A673 (cell line): ENCODE data around the gene COL8A1. TPM values are rescaled to one million over a fixed set of nuclear protein-coding genes. Genes with fewer than 3 reads are reported as not detected.

Source experiments
- BruUV-seq: library from RNA; stranded (reverse); fragments of 400-500 nt; replicated peaks from 2 replicates; lab custom pipeline; 2021; lab: Mats Ljungman, UMichigan
- CTCF ChIA-PET: fragments of 300-600 bp; sonication (Branson Sonifier 250); formaldehyde crosslinking; loops from one replicate; lab custom pipeline; 2022; ENCODE audit warnings: antibody characterized with exemption; lab: Charles Lee
- POLR2A ChIA-PET: fragments of 300-600 bp; sonication (Branson Sonifier 250); formaldehyde crosslinking; loops from one replicate; lab custom pipeline; 2022; ENCODE audit warnings: antibody characterized with exemption; ENCODE audit not compliant: low non-redundant PET; lab: Charles Lee
- DNase-seq: peaks from one replicate; pipeline ENCODE4 v3.0.0-alpha.2; 2015; ENCODE audit warnings: low spot score
- H3K27ac ChIP-seq: fragments of 200-600 bp; sonication (generic); 2 replicates; pipeline ENCODE4 v1.5.1; 2016; ENCODE audit warnings: mixed run types, low read depth, mild to moderate bottlenecking, mixed read lengths, antibody characterized with exemption, low read length; ENCODE audit not compliant: poor library complexity, severe bottlenecking
- H3K27me3 ChIP-seq: fragments of 200-600 bp; sonication (generic); replicated peaks from 2 replicates; pipeline ENCODE4 v1.6.1; 2017; ENCODE audit warnings: mixed run types, low read depth, mild to moderate bottlenecking, mixed read lengths, antibody characterized with exemption, low read length; ENCODE audit not compliant: insufficient read depth, poor library complexity
- H3K36me3 ChIP-seq: fragments of 200-600 bp; sonication (generic); 2 replicates; pipeline ENCODE4 v1.6.1; 2016; ENCODE audit warnings: mixed run types, mild to moderate bottlenecking, mixed read lengths, antibody characterized with exemption, low read length; ENCODE audit not compliant: insufficient read depth, poor library complexity, severe bottlenecking
- H3K4me1 ChIP-seq: fragments of 200-600 bp; sonication (generic); 2 replicates; pipeline ENCODE4 v1.6.1; 2017; ENCODE audit warnings: mixed run types, mild to moderate bottlenecking, mixed read lengths, antibody characterized with exemption, low read length; ENCODE audit not compliant: insufficient read depth, poor library complexity, severe bottlenecking
- H3K4me3 ChIP-seq: fragments of 200-600 bp; sonication (generic); 2 replicates; pipeline ENCODE4 v1.5.1; 2016; ENCODE audit warnings: low read depth, mixed run types, mild to moderate bottlenecking, mixed read lengths, low read length; ENCODE audit not compliant: poor library complexity, severe bottlenecking
- H3K9me3 ChIP-seq: fragments of 200-600 bp; sonication (generic); 2 replicates; pipeline ENCODE4 v1.6.1; 2016; ENCODE audit warnings: mixed run types, low read depth, mild to moderate bottlenecking, mixed read lengths, antibody characterized with exemption, low read length; ENCODE audit not compliant: poor library complexity, severe bottlenecking
- EZH2 ChIP-seq: fragments of 200-600 bp; sonication (generic); IDR thresholded peaks from 2 replicates; pipeline ENCODE4 v1.6.1; 2017; ENCODE audit warnings: borderline replicate concordance, low read depth, mild to moderate bottlenecking, mixed read lengths, antibody characterized with exemption, low read length; ENCODE audit not compliant: poor library complexity, severe bottlenecking
- intact Hi-C: fragments of 100-400 bp; cut with micrococcal nuclease; formaldehyde crosslinking; loops from one replicate; pipeline ENCODE4 v1.10.0; 2022; ENCODE audit not compliant: unreplicated experiment
- total RNA-seq: library from RNA; stranded (reverse); gene quantifications from 2 replicates; pipeline ENCODE4 v1.2.3, GENCODE V29; 2021
- TF ChIP-seq, protein P1 (sequence below): fragments of 300-800, 200-600 bp; sonication (generic); conservative IDR thresholded peaks from 2 replicates; pipeline ENCODE4 v1.5.1; 2017; ENCODE audit warnings: low read depth, mild to moderate bottlenecking, antibody characterized with exemption, low read length, moderate library complexity, mixed read lengths

The COL8A1 gene
- total RNA-seq, 1 experiment from 2014 or later: 2.5 TPM

- Histone ChIP-seq H3K27me3 (no peaks in the 10 kb centered on the region), H3K27ac (no peak overlapping the region), H3K4me1 (peaks cover 10% of the 10 kb centered on the region), H3K4me3 (no peak overlapping the region), H3K36me3 (no peaks in the 10 kb centered on the region), H3K9me3 (no peaks in the 10 kb centered on the region)
- no TSS peak for BruUV-seq
- ChIA-PET POLR2A (no interaction called here), CTCF (no interaction called here)
- no peak for DNase-seq
- intact Hi-C loops: no loop called here
- no peak for TF ChIP-seq EZH2
- TF ChIP-seq, protein P1, sequence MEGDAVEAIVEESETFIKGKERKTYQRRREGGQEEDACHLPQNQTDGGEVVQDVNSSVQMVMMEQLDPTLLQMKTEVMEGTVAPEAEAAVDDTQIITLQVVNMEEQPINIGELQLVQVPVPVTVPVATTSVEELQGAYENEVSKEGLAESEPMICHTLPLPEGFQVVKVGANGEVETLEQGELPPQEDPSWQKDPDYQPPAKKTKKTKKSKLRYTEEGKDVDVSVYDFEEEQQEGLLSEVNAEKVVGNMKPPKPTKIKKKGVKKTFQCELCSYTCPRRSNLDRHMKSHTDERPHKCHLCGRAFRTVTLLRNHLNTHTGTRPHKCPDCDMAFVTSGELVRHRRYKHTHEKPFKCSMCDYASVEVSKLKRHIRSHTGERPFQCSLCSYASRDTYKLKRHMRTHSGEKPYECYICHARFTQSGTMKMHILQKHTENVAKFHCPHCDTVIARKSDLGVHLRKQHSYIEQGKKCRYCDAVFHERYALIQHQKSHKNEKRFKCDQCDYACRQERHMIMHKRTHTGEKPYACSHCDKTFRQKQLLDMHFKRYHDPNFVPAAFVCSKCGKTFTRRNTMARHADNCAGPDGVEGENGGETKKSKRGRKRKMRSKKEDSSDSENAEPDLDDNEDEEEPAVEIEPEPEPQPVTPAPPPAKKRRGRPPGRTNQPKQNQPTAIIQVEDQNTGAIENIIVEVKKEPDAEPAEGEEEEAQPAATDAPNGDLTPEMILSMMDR: no peak
Observed at GRCh38 chr3:99666201-99666600, 27.8 kb downstream of the COL8A1 start.

DNA sequence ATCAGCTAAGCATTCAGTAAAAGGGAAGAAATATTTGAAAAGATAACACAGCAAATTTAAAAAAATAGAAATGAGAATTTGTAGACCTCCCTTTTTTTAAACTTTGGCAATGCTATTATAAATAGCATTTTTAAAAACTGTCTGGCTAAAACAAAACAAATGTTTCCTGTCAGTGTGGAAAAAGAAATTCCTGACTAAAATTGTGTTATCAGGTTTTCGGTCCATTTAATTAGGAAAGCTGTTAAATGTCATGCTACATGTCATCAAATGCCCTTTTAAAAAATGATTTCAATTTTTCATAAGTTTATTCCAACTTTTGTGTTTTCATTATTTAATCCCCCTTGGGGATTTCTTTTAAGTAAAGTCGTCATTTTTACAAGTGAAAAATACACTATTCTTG, 29.6 kb downstream of the COL8A1 start:
- ChIA-PET CTCF (no interaction called here), POLR2A (no interaction called here)
- TF ChIP-seq, protein P1: no peak
- no peak for TF ChIP-seq EZH2
- no peaks in the 10 kb centered on the region for H3K36me3 ChIP-seq
- H3K4me3 ChIP-seq: no peak overlapping the region
- H3K9me3 ChIP-seq: no peaks in the 10 kb centered on the region
- H3K27me3 ChIP-seq: no peaks in the 10 kb centered on the region
- no TSS peak for BruUV-seq
- DNase-seq: no peak
- H3K4me1 ChIP-seq: peaks cover 10% of the 10 kb centered on the region
- intact Hi-C loops: no loop called here
- H3K27ac ChIP-seq: no peak overlapping the region

- POLR2A ChIA-PET: no interaction called here
- DNase-seq: no peak
- CTCF ChIA-PET: no interaction called here
- peaks cover 10% of the 10 kb centered on the region for H3K4me1 ChIP-seq
- no peak for TF ChIP-seq EZH2
- TF ChIP-seq, protein P1: no peak
- no peaks in the 10 kb centered on the region for H3K9me3 ChIP-seq
- H3K27ac ChIP-seq: no peak overlapping the region
- no TSS peak for BruUV-seq
- no peak overlapping the region for H3K4me3 ChIP-seq
- intact Hi-C loops: no loop called here
- no peaks in the 10 kb centered on the region for H3K27me3 ChIP-seq
- no peaks in the 10 kb centered on the region for H3K36me3 ChIP-seq
Observed at GRCh38 chr3:99669879-99670555, 31.6 kb downstream of the COL8A1 start.
